ENCODE results near the gene MARK3.

MARK3 gene

GRCh38 chr14:103541709-103542604, 156.7 kb downstream of the MARK3 start:
- TF ChIP-seq CTCF (IDR thresholded peaks at IDR 0.05): no peak
- no peak overlapping the region for H3K4me3 ChIP-seq (ENCODE audit: low read depth, low read length)
- H3K27ac ChIP-seq: no peak overlapping the region
- peaks cover 13% of the 10 kb centered on the region for H3K4me1 ChIP-seq
- H3K79me2 ChIP-seq: peaks cover 5% of the 10 kb centered on the region
- H3K9me3 ChIP-seq (ENCODE audit: control insufficient read depth, low read length): no peaks in the 10 kb centered on the region
- no peak overlapping the region for H3K9ac ChIP-seq
- H3K27me3 ChIP-seq (ENCODE audit: control insufficient read depth, insufficient read depth, low read length): no peaks in the 10 kb centered on the region
- H3K4me2 ChIP-seq (ENCODE audit: low read length): no peak overlapping the region
- no peak overlapping the region for H2AFZ ChIP-seq
- H3K36me3 ChIP-seq (ENCODE audit: control insufficient read depth, insufficient read depth, low read length): no peaks in the 10 kb centered on the region

GRCh38 chr14:103542605-103543088, 157.4 kb downstream of the MARK3 start:
- Histone ChIP-seq H3K36me3 (ENCODE audit: control insufficient read depth, insufficient read depth, low read length) (no peaks in the 10 kb centered on the region), H3K9me3 (ENCODE audit: control insufficient read depth, low read length) (no peaks in the 10 kb centered on the region), H3K4me2 (ENCODE audit: low read length) (no peak overlapping the region), H3K27ac (no peak overlapping the region), H3K4me1 (peaks cover 13% of the 10 kb centered on the region), H3K4me3 (ENCODE audit: low read depth, low read length) (no peak overlapping the region), H3K9ac (no peak overlapping the region), H3K27me3 (ENCODE audit: control insufficient read depth, insufficient read depth, low read length) (no peaks in the 10 kb centered on the region), H3K79me2 (peaks cover 5% of the 10 kb centered on the region), H2AFZ (no peak overlapping the region)
- no peak for TF ChIP-seq CTCF (IDR thresholded peaks at IDR 0.05)

- Histone ChIP-seq H3K4me1 (peaks cover 13% of the 10 kb centered on the region), H3K27ac (no peak overlapping the region), H3K36me3 (ENCODE audit: control insufficient read depth, insufficient read depth, low read length) (no peaks in the 10 kb centered on the region), H3K79me2 (peaks cover 5% of the 10 kb centered on the region), H3K4me3 (ENCODE audit: low read depth, low read length) (no peak overlapping the region), H3K9ac (no peak overlapping the region), H3K27me3 (ENCODE audit: control insufficient read depth, insufficient read depth, low read length) (no peaks in the 10 kb centered on the region), H3K4me2 (ENCODE audit: low read length) (no peak overlapping the region), H2AFZ (no peak overlapping the region), H3K9me3 (ENCODE audit: control insufficient read depth, low read length) (no peaks in the 10 kb centered on the region)
- no peak for TF ChIP-seq CTCF (IDR thresholded peaks at IDR 0.05)
Measured at GRCh38 chr14:103543140-103543539, 157.9 kb downstream of the MARK3 start.

GRCh38 chr14:103543721-103544387, 158.6 kb downstream of the MARK3 start:
- no peaks in the 10 kb centered on the region for H3K9me3 ChIP-seq (ENCODE audit: control insufficient read depth, low read length)
- H3K4me3 ChIP-seq (ENCODE audit: low read depth, low read length): no peak overlapping the region
- no peak overlapping the region for H2AFZ ChIP-seq
- H3K9ac ChIP-seq: no peak overlapping the region
- TF ChIP-seq CTCF (IDR thresholded peaks at IDR 0.05): no peak
- no peaks in the 10 kb centered on the region for H3K36me3 ChIP-seq (ENCODE audit: control insufficient read depth, insufficient read depth, low read length)
- H3K4me2 ChIP-seq (ENCODE audit: low read length): no peak overlapping the region
- peaks cover 5% of the 10 kb centered on the region for H3K79me2 ChIP-seq
- peaks cover 8% of the 10 kb centered on the region for H3K4me1 ChIP-seq
- H3K27me3 ChIP-seq (ENCODE audit: control insufficient read depth, insufficient read depth, low read length): no peaks in the 10 kb centered on the region
- H3K27ac ChIP-seq: no peak overlapping the region

All from parathyroid adenoma (tissue), 2 donors.